ENCODE results near the gene OR5H6. TPM values are rescaled to one million over a fixed set of nuclear protein-coding genes. Genes with fewer than 3 reads are reported as not detected.

The OR5H6 gene
- total and polyA plus RNA-seq, 2 donors (not counting 3 experiments of a cell fraction or from before 2014, with no cell fraction given), result not detected

DNA sequence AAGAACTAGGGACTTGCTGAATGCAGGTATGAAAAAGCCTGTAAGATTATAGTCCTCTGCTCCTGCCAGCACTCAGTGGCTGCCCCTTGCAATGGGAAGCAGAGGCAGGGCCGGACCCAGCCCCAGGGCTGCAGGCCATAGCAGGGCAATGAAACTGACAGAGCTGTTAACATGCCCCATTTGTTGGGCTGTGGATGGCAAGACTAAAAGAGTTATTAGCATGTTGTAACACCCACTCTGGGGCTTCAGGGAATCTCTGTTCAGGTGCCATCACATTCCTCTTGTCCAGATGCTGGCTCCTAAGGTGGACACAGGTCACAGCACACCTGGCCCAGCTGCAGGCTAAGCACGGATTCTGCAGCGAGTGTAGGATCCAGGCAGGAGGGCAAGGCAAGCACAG is 10.9 kb downstream of the OR5H6 start:
- H2AFZ ChIP-seq (ENCODE audit: low read depth, low read length), result no peak overlapping the region
- TF ChIP-seq POLR2A (IDR thresholded peaks at IDR 0.05; ENCODE audit: low read depth, low read length) (no peak), GATA2 (IDR thresholded peaks at IDR 0.05; ENCODE audit: insufficient read depth, insufficient read length, low read depth, low read length) (no peak), EZH2 (IDR thresholded peaks at IDR 0.05; ENCODE audit: borderline replicate concordance, low read depth, low read length, severe bottlenecking) (no peak), FOS (IDR thresholded peaks at IDR 0.05; ENCODE audit: borderline replicate concordance, insufficient read depth, low read length) (no peak), MYC (IDR thresholded peaks at IDR 0.05; ENCODE audit: low read depth, low read length) (no peak), JUN (IDR thresholded peaks at IDR 0.05; ENCODE audit: borderline replicate concordance, insufficient read depth, insufficient read length, low read depth) (no peak)
- TF ChIP-seq, protein P1, sequence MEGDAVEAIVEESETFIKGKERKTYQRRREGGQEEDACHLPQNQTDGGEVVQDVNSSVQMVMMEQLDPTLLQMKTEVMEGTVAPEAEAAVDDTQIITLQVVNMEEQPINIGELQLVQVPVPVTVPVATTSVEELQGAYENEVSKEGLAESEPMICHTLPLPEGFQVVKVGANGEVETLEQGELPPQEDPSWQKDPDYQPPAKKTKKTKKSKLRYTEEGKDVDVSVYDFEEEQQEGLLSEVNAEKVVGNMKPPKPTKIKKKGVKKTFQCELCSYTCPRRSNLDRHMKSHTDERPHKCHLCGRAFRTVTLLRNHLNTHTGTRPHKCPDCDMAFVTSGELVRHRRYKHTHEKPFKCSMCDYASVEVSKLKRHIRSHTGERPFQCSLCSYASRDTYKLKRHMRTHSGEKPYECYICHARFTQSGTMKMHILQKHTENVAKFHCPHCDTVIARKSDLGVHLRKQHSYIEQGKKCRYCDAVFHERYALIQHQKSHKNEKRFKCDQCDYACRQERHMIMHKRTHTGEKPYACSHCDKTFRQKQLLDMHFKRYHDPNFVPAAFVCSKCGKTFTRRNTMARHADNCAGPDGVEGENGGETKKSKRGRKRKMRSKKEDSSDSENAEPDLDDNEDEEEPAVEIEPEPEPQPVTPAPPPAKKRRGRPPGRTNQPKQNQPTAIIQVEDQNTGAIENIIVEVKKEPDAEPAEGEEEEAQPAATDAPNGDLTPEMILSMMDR (IDR thresholded peaks at IDR 0.05; ENCODE audit: extremely low read depth in 1 of 2, insufficient read depth in 1 of 2, low read depth in 1 of 2, low read length in 2 of 2), result no peak
- TF ChIP-seq, protein P2, sequence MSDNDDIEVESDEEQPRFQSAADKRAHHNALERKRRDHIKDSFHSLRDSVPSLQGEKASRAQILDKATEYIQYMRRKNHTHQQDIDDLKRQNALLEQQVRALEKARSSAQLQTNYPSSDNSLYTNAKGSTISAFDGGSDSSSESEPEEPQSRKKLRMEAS (IDR thresholded peaks at IDR 0.05; ENCODE audit: insufficient read depth, insufficient read length), result no peak
- ChIA-PET POLR2A (no interaction called here), CTCF (no interaction called here)
- no peak overlapping the region for H3K4me3 ChIP-seq (replicated peaks in 1 of 3; ENCODE audit: insufficient read depth in 1 of 3, low read depth in 1 of 3, low read length in 3 of 3)
- no peaks in the 10 kb centered on the region for H3K9me1 ChIP-seq (replicated peaks; ENCODE audit: control insufficient read depth, extremely low read depth, insufficient read depth, low read length)
- no TSS peak for BruUV-seq (replicated peaks)
- no peaks in the 10 kb centered on the region for H4K20me1 ChIP-seq (replicated peaks; ENCODE audit: control insufficient read depth, extremely low read depth, insufficient read depth, low read length)
- H3K4me2 ChIP-seq (ENCODE audit: insufficient read depth, low read length), result no peak overlapping the region
- no peaks in the 10 kb centered on the region for H3K36me3 ChIP-seq (ENCODE audit: control insufficient read depth in 2 of 2, extremely low read depth in 1 of 2, insufficient read depth in 2 of 2, low read length in 2 of 2)
- dilution Hi-C loops (cut with MboI; ENCODE audit: extremely low pct_ligation_motif_present, low sequenced_read_pairs) (no loop called here), intact Hi-C loops (cut with micrococcal nuclease) (no loop called here)
- no peak overlapping the region for H3K9ac ChIP-seq (replicated peaks; ENCODE audit: extremely low read depth, insufficient read depth, low read length)
- no peak overlapping the region for H3K27ac ChIP-seq (ENCODE audit: insufficient read depth, low read depth, low read length)
- no peaks in the 10 kb centered on the region for H3K4me1 ChIP-seq (ENCODE audit: control insufficient read depth, extremely low read depth, insufficient read depth, low read length)
- FAIRE-seq (no peak), DNase-seq (ENCODE audit: low read depth, low spot score) (no peak)
- H3K27me3 ChIP-seq (ENCODE audit: control insufficient read depth in 2 of 2, insufficient read depth in 2 of 2, low read length in 2 of 2), result no peaks in the 10 kb centered on the region
- no peaks in the 10 kb centered on the region for H3K79me2 ChIP-seq (ENCODE audit: control insufficient read depth, insufficient read depth, low read length)
- no peaks in the 10 kb centered on the region for H3K9me3 ChIP-seq (replicated peaks; ENCODE audit: control insufficient read depth, insufficient read depth, low read length)

Measured in endothelial cell of umbilical vein (primary cell).